Measurements from ENCODE around the gene BDH1. TPM values are rescaled to one million over a fixed set of nuclear protein-coding genes. Genes with fewer than 3 reads are reported as not detected.
"Not testable (repeated sequence)": the region's sequence is repeated elsewhere in the genome, so short reads cannot be mapped to it uniquely, and the experiment has no call there.

The BDH1 gene
- total RNA-seq, 4 donors from 2014 or later = 44.4 to 60.6 (median 52.2) TPM

DNA sequence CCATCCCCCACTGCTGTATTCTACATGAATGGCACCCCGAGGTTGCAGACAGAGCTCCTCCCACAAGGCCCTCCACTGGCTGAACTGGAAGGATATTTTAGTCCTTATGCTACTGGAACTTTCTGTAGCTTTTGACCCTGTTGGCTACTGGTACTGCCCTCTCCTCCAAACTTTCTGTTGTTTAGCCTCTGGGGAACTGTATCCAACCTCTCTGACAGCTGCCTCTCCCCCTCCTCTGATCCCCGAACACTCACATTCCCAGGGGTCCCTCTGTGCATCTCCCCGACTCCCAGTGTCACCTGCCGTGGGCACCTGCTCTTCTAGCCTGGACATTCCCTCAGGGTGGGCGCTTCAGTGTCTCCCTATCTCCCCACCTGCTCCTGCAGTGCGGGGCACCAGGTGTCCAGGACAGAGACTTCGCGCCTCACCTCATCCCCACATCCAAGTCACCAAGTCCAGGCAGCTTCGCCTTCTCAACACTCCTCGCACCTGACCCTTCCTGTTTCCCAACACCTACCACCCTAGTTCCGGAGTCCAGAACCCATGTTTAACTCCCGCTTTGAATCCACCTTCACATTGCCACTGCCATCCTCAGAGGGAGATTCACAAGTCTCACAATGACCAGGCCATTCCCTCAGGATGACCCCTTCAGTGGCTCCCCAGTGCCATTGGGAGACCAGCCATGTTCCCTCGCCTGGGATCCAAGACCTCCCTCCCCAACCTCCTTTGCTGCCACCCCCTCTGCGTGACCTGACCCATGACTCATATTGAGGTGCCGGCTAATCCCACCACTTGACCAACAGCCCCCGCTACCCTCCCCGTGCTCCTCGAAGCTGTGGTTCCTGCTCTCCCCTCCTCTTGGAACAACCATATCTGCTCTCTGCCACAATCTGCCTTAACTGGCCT, 34.2 kb downstream of the BDH1 start:
- no peaks in the 10 kb centered on the region for H3K27me3 ChIP-seq
- H3K4me3 ChIP-seq = no peak overlapping the region
- intact Hi-C loops (cut with DNase I) = no loop called here
- WGBS, 2 donors = 87 to 88% methylated on average over 18 of the region's 18 CpGs
- H3K9me3 ChIP-seq = no peaks in the 10 kb centered on the region
- DNase-seq = no peak
- TF ChIP-seq, protein P1, sequence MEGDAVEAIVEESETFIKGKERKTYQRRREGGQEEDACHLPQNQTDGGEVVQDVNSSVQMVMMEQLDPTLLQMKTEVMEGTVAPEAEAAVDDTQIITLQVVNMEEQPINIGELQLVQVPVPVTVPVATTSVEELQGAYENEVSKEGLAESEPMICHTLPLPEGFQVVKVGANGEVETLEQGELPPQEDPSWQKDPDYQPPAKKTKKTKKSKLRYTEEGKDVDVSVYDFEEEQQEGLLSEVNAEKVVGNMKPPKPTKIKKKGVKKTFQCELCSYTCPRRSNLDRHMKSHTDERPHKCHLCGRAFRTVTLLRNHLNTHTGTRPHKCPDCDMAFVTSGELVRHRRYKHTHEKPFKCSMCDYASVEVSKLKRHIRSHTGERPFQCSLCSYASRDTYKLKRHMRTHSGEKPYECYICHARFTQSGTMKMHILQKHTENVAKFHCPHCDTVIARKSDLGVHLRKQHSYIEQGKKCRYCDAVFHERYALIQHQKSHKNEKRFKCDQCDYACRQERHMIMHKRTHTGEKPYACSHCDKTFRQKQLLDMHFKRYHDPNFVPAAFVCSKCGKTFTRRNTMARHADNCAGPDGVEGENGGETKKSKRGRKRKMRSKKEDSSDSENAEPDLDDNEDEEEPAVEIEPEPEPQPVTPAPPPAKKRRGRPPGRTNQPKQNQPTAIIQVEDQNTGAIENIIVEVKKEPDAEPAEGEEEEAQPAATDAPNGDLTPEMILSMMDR (IDR thresholded peaks at IDR 0.05) = no peak
- TF ChIP-seq POLR2A (IDR thresholded peaks at IDR 0.05) = no peak
- peaks cover 0 to 42% (median 0%) of the 10 kb centered on the region in 3 donors for H3K36me3 ChIP-seq
- peaks cover 24 to 69% (median 24%) of the 10 kb centered on the region in 3 donors for H3K4me1 ChIP-seq
- peak overlapping the region; percentile 74 to 79 (median 76) for H3K27ac ChIP-seq

DNA sequence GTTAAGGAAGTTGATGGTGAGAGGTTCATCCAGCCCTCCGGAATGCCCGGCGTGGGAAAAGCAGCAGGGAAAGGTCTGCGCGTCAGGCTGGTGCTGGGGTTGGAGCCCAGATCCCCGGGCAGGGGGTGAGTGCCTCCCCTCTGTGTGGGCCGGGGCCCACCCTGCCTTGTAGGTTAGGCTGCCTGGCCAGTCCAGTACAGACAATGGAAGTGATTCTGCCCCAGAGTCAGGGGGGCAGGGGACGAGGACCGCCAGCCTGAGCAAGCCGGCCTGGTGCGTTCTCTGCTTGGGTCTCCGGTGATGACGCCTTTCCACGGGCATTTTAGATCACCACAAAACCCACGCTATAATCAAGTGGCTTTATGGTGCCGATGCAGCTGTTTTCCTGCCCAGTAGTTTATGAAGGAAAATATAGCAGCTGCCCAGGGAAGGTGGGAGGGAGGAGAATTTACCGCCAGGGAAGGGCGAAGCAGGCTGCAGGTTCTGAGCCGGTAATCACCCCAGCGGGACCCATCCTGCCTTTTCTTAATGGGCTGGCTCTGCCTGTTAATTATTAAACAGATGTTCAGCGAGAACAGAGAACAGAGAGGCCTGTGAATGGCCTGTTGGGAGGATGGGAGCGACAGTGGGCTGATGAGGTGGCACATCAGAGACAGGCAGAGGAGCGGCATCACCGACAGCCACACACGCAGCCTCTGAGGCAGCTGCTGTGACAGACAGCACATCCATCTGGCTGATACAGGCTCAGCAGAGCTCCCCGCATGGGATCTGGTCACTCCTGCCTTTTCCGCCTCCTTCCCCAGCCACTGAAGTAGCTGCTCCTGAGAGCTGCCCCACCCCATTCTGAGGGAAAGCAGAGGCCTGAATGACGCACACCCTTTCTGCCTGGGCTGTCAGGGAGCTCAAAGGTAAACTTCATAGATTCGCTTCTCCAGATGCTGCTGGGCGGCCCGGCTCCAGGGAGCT, 35.2 kb downstream of the BDH1 start:
- Histone ChIP-seq H3K9me3 (no peaks in the 10 kb centered on the region), H3K27ac (peak overlapping the region; percentile 41 to 79 (median 76)), H3K4me1 (peaks cover 27 to 69% (median 32%) of the 10 kb centered on the region in 3 donors), H3K4me3 (no peak overlapping the region), H3K27me3 (no peaks in the 10 kb centered on the region), H3K36me3 (peaks cover 0 to 33% (median 0%) of the 10 kb centered on the region in 3 donors)
- DNase-seq = no peak
- intact Hi-C loops (cut with DNase I) = no loop called here
- 76 to 80% methylated on average over 22 to 25 of the region's 31 CpGs for WGBS, 2 donors
- TF ChIP-seq, protein P1 (IDR thresholded peaks at IDR 0.05) = no peak
- no peak for TF ChIP-seq POLR2A (IDR thresholded peaks at IDR 0.05)

GRCh38 chr3:197519801-197520211, 36.0 kb downstream of the BDH1 start:
- Histone ChIP-seq H3K36me3 (peaks cover 0 to 25% (median 0%) of the 10 kb centered on the region in 3 donors), H3K4me3 (no peak overlapping the region), H3K27me3 (no peaks in the 10 kb centered on the region), H3K9me3 (no peaks in the 10 kb centered on the region), H3K27ac (no peak overlapping the region), H3K4me1 (peaks cover 34 to 69% (median 38%) of the 10 kb centered on the region in 3 donors)
- TF ChIP-seq, protein P1 (IDR thresholded peaks at IDR 0.05) = no peak
- TF ChIP-seq POLR2A (IDR thresholded peaks at IDR 0.05) = no peak
- 86 to 93% methylated on average over 2 to 4 of the region's 18 CpGs for WGBS, 2 donors
- no peak for DNase-seq
- intact Hi-C loops (cut with DNase I) = no loop called here

- Histone ChIP-seq H3K27me3 (no peaks in the 10 kb centered on the region), H3K36me3 (peaks cover 0 to 18% (median 0%) of the 10 kb centered on the region in 3 donors), H3K4me1 (peaks cover 37 to 70% (median 45%) of the 10 kb centered on the region in 3 donors), H3K9me3 (no peaks in the 10 kb centered on the region), H3K27ac (no peak overlapping the region), H3K4me3 (no peak overlapping the region)
- TF ChIP-seq, protein P1 (IDR thresholded peaks at IDR 0.05) = no peak
- TF ChIP-seq POLR2A (IDR thresholded peaks at IDR 0.05) = no peak
- intact Hi-C loops (cut with DNase I) = no loop called here
- WGBS, 2 donors = 71 to 80% methylated on average over 1 to 5 of the region's 6 CpGs
- DNase-seq = no peak
Measured at GRCh38 chr3:197518881-197519421, 36.8 kb downstream of the BDH1 start.

DNA sequence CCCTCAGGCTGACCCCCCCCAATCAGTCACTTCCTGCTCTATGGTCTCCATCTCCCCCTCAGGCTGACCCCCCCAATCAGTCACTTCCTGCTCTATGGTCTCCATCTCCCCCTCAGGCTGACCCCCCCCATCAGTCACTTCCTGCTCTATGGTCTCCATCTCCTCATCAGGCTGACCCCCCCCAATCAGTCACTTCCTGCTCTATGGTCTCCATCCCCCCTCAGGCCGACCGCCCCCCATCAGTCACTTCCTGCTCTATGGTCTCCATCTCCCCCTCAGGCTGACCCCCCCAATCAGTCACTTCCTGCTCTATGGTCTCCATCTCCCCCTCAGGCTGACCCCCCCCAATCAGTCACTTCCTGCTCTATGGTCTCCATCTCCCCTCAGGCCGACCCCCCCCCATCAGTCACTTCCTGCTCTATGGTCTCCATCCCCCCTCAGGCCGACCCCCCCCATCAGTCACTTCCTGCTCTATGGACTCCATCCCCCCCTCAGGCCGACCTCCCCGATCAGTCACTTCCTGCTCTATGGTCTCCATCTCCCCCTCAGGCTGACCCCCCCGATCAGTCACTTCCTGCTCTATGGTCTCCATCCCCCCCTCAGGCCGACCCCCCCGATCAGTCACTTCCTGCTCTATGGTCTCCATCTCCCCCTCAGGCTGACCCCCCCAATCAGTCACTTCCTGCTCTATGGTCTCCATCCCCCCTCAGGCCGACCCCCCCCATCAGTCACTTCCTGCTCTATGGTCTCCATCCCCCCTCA, 37.7 kb downstream of the BDH1 start:
- H3K4me3 ChIP-seq; DNase-seq; intact Hi-C loops (cut with DNase I); H3K27ac ChIP-seq; H3K9me3 ChIP-seq; H3K27me3 ChIP-seq: not testable (repeated sequence)
- 100% methylated on average over 1 of the region's 10 CpGs; no CpG with 5 or more reads in 1 of the 2 donors for WGBS, 2 donors
- Histone ChIP-seq H3K36me3 (peaks cover 0 to 23% (median 0%) of the 10 kb centered on the region in 3 donors), H3K4me1 (peaks cover 37 to 70% (median 50%) of the 10 kb centered on the region in 3 donors)

DNA sequence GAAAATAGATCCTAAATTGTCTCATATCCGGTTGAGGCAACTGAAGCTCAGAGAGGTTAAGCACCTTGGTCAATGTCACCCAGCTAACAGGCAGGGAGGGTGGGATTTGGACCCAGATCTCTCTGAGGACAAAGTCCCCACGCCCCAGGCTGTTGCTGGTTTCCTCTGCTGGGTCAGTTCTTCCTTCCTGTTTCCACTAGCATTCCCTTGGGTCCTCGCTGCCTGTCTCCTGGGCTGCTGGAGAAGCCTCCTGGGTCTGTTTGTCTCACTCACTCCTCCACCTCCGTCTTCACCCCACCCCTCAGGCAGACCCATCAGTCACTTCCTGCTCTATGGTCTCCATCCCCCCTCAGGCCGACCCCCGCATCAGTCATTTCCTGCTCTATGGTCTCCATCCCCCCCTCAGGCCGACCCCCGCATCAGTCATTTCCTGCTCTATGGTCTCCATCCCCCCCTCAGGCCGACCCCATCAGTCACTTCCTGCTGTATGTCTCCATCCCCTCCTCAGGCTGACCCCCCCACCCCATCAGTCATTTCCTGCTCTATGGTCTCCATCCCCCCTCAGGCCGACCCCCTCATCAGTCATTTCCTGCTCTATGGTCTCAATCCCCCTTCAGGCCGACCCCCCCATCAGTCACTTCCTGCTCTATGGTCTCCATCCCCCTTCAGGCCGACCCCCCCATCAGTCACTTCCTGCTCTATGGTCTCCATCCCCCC, 38.7 kb downstream of the BDH1 start:
- H3K9me3 ChIP-seq; DNase-seq; H3K27me3 ChIP-seq; H3K4me3 ChIP-seq; intact Hi-C loops (cut with DNase I): not testable (repeated sequence)
- Histone ChIP-seq H3K4me1 (peaks cover 30 to 64% (median 42%) of the 10 kb centered on the region in 3 donors), H3K36me3 (peaks cover 0 to 34% (median 0%) of the 10 kb centered on the region in 3 donors), H3K27ac (peak overlapping the region; percentile 35 to 83 (median 78))
- 27 to 48% methylated on average over 9 to 10 of the region's 12 CpGs for WGBS, 2 donors

Data from esophagus squamous epithelium (tissue), 5 donors.